ENCODE measurements around the gene OR2G2. TPM values are rescaled to one million over a fixed set of nuclear protein-coding genes. Genes with fewer than 3 reads are reported as not detected.

OR2G2 gene
- total RNA-seq, 2 donors from 2014 or later: not detected

DNA sequence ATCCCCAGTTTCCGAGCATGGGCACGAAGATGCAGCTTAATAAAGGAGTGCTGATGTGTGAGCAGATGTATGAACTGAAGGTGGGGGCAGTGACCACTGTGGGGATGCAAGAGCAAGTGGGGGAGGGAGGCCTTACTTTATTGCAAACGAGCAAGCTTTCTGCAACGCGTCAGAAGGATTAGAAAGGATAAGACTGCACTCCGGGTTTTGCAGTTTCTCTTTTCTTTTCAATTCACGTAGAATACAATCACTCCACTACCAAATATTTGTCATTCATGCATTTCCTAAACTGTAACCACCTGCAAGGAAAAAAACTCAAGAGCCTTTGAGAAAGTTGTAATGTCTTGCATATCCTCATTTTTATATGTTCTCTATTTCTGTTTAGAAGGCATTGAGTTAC lies 47.6 kb upstream of the OR2G2 start:
- WGBS, 2 experiments (ENCODE audit: insufficient coverage in 1 of 2, insufficient read length in 1 of 2): 84 to 90% methylated on average over 6 to 7 of the region's 7 CpGs
- Mint-ChIP-seq H3K27me3 (ENCODE audit: insufficient read depth) (no peaks in the 10 kb centered on the region), H3K4me1 (peaks cover 10% of the 10 kb centered on the region), H3K36me3 (ENCODE audit: low read depth) (no peaks in the 10 kb centered on the region), H3K9me3 (no peaks in the 10 kb centered on the region), H3K4me3 (no peak overlapping the region), H3K27ac (no peak overlapping the region)
- H3K27ac ChIP-seq (ENCODE audit: low read depth, low read length): no peak overlapping the region
- DNase-seq: no peak
- no peak overlapping the region for H3K4me3 ChIP-seq (ENCODE audit: low read length)
- no peaks in the 10 kb centered on the region for H3K4me1 ChIP-seq (ENCODE audit: control insufficient read depth, insufficient read depth, low read length)
- H3K9me3 ChIP-seq (ENCODE audit: control insufficient read depth, low read length): no peaks in the 10 kb centered on the region
- no peak for TF ChIP-seq CTCF (conservative IDR thresholded peaks at IDR 0.05)
- H3K27me3 ChIP-seq (ENCODE audit: control insufficient read depth, insufficient read depth, low read length, poor library complexity, severe bottlenecking): no peaks in the 10 kb centered on the region
- H3K9ac ChIP-seq (ENCODE audit: extremely low read depth, low read length, poor library complexity, severe bottlenecking): no peak overlapping the region
- no peaks in the 10 kb centered on the region for H3K36me3 ChIP-seq (ENCODE audit: control insufficient read depth, insufficient read depth, low read length)

DNA sequence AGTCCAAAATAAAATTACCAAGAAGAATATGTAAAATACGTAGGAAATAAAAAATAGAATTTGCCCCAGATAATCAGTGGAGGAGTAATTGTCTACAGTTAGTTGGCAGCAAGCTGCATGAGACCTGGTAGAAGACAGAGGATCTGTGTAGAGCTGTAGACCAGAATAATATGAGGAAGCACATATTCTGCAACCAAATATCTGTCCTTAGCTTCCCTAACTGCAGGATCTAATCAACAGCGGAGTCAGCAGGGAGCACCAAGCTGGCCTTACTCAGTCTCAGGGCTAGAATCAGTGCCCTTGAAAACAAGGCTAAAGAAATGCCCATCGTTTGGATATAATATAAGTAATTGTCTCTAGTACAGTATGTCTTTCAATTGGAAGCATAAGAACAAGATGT lies 45.3 kb upstream of the OR2G2 start:
- H3K27ac Mint-ChIP-seq: no peak overlapping the region
- DNase-seq: no peak
- no peaks in the 10 kb centered on the region for H3K9me3 Mint-ChIP-seq
- no peaks in the 10 kb centered on the region for H3K27me3 ChIP-seq (ENCODE audit: control insufficient read depth, insufficient read depth, low read length, poor library complexity, severe bottlenecking)
- H3K4me3 ChIP-seq (ENCODE audit: low read length): no peak overlapping the region
- no peaks in the 10 kb centered on the region for H3K9me3 ChIP-seq (ENCODE audit: control insufficient read depth, low read length)
- no peak overlapping the region for H3K4me3 Mint-ChIP-seq
- peaks cover 10% of the 10 kb centered on the region for H3K4me1 Mint-ChIP-seq
- no peak overlapping the region for H3K9ac ChIP-seq (ENCODE audit: extremely low read depth, low read length, poor library complexity, severe bottlenecking)
- no peak for TF ChIP-seq CTCF (conservative IDR thresholded peaks at IDR 0.05)
- H3K36me3 ChIP-seq (ENCODE audit: control insufficient read depth, insufficient read depth, low read length): no peaks in the 10 kb centered on the region
- WGBS, 2 experiments (ENCODE audit: insufficient coverage in 1 of 2, insufficient read length in 1 of 2): 38 to 69% methylated on average over 1 to 3 of the region's 3 CpGs
- no peak overlapping the region for H3K27ac ChIP-seq (ENCODE audit: low read depth, low read length)
- H3K4me1 ChIP-seq (ENCODE audit: control insufficient read depth, insufficient read depth, low read length): no peaks in the 10 kb centered on the region
- H3K36me3 Mint-ChIP-seq (ENCODE audit: low read depth): no peaks in the 10 kb centered on the region
- H3K27me3 Mint-ChIP-seq (ENCODE audit: insufficient read depth): no peaks in the 10 kb centered on the region

- Histone ChIP-seq H3K27ac (ENCODE audit: low read depth, low read length) (no peak overlapping the region), H3K27me3 (ENCODE audit: control insufficient read depth, insufficient read depth, low read length, poor library complexity, severe bottlenecking) (no peaks in the 10 kb centered on the region), H3K9me3 (ENCODE audit: control insufficient read depth, low read length) (no peaks in the 10 kb centered on the region), H3K9ac (ENCODE audit: extremely low read depth, low read length, poor library complexity, severe bottlenecking) (no peak overlapping the region), H3K4me1 (ENCODE audit: control insufficient read depth, insufficient read depth, low read length) (no peaks in the 10 kb centered on the region), H3K4me3 (ENCODE audit: low read length) (no peak overlapping the region), H3K36me3 (ENCODE audit: control insufficient read depth, insufficient read depth, low read length) (no peaks in the 10 kb centered on the region)
- peaks cover 13% of the 10 kb centered on the region for H3K4me1 Mint-ChIP-seq
- no peak for TF ChIP-seq CTCF (conservative IDR thresholded peaks at IDR 0.05)
- H3K36me3 Mint-ChIP-seq (ENCODE audit: low read depth): no peaks in the 10 kb centered on the region
- no peaks in the 10 kb centered on the region for H3K27me3 Mint-ChIP-seq (ENCODE audit: insufficient read depth)
- H3K9me3 Mint-ChIP-seq: no peaks in the 10 kb centered on the region
- WGBS, 2 experiments (ENCODE audit: insufficient coverage in 1 of 2, insufficient read length in 1 of 2): 80 to 93% methylated on average over 3 to 5 of the region's 5 CpGs
- H3K27ac Mint-ChIP-seq: no peak overlapping the region
- no peak overlapping the region for H3K4me3 Mint-ChIP-seq
- DNase-seq: no peak
These were observed 40.1 kb upstream of the OR2G2 start for GRCh38 chr1:247548092-247548491.
